ENCODE measurements around the gene PTGES. TPM values are rescaled to one million over a fixed set of nuclear protein-coding genes. Genes with fewer than 3 reads are reported as not detected.

The PTGES gene
- total RNA-seq, 2 experiments from 2014 or later, result not detected

DNA sequence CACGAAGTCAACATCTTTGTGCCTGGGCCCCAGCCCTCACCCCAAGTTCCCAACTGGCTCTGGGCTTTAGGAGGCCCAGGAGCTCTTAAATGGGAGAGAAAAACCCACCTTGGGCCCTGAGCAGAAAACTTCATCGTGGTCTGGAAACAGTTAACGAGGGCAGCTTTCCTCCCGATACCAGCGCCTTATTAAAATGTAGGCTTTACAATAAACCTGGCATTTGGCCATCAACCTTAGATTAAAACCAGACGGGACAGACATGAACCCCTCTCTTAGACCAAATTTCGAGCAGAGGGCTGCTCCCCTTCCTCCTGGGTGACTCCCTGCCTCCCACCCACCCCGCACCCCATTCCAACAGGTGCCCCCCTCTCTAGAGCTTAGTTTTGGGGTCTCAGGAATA lies 48.0 kb downstream of the PTGES start:
- ChIA-PET CTCF (no interaction called here), POLR2A (no interaction called here)

DNA sequence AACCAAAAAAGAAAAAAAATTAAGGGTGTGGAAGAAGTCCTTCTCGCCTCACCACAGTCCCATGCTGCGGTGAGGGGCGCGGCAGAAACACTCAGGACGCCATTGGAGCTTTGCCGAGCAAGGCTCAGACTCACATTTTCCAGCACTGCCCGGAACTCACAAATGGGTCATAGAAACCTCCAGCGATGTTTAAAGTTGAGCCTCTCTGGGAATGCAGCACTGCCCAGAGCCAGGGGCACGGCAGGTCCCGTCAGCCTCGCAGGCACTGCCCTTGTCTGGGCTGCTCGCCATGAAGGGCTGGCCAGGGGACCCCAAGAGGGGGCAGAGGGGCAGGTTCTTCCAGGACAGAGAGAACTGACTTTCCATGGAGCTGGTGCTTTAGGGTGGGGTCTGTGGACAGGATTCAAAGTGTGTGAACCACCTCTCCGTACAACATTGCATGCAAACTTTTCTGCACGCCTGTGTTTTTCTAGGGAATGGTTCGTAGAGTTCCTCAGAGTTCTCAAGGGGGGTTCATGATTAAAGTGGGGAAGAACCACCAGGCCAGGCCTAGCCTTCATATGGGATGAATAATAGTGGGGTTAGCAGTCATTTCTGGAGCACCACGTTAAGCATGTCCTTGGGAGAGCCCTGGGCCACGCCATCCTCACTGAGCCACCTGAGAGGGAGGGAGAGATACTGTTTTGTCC lies 49.0 kb downstream of the PTGES start:
- ChIA-PET CTCF (no interaction called here), POLR2A (no interaction called here)

DNA sequence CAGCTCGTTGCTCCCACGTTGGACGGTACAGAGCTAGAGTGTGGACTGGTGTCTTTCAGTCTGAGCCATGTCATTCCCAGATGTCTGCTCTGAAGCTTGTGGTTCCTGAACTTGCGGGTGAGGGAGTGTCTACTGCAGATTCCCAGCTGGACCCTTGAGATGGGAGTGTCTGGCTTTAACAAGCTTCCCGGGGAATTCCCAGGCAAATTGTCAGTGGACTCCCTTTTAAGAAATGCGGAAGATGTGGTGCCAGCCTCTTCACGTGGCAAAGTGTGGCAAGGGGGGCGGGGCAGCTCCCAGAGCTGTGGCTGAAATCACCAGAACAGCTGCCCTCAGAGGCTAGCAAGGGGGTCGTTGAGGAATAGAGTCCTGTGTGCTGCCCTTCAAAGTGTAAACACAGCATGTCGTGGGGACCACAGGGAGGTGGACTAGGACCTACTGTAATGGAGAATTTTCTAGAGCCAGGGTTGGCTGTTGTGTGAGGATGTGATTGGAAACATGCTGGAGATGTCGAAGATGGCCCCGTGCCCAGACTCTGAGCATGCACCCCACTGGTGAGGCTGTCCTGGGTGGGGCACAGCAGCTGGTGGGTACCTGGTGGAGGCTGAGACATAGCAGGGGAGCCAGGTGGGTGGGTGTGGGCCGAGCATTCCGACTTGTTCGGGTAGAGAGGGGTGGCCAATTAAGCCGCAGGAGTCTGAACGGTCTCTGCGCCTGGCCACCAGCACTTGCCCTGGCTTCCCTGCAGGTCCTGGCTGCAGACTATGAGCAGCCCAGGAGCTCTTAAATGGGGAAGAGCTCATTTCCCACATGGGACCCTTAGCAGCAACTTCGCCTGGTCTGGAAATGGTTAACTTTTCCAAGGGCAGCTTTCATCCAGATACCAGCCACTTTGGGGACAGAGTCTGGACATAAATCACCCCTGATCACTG lies 50.0 kb downstream of the PTGES start:
- CTCF ChIA-PET, result interaction anchor here (0.9 kb wide), 1 partner anchor 23 kb away, joined by 5 read pairs; no protein-coding TSS in a partner anchor

GRCh38 chr9:129701549-129701948 lies 51.3 kb downstream of the PTGES start:
- ChIA-PET POLR2A (no interaction called here), CTCF (interaction anchor here (0.9 kb wide), 1 partner anchor 25 kb away, joined by 5 read pairs; no protein-coding TSS in a partner anchor)

More for the DNA sequence above, 50.0 kb downstream of the PTGES start:
- POLR2A ChIA-PET, result no interaction called here

- POLR2A ChIA-PET, result no interaction called here
- CTCF ChIA-PET, result no interaction called here
Measured at GRCh38 chr9:129701054-129701453, 51.8 kb downstream of the PTGES start.

GRCh38 chr9:129698254-129698757 lies 54.5 kb downstream of the PTGES start:
- CTCF ChIA-PET, result interaction anchor here (0.8 to 1.5 kb wide), 3 partner anchors 40 to 78 kb away, joined by 3 read pairs; partner anchors contain the start of gene C9orf50
- POLR2A ChIA-PET, result interaction anchor here (0.6 kb wide), 1 partner anchor 89 kb away, joined by 3 read pairs; no protein-coding TSS in a partner anchor

- ChIA-PET CTCF (interaction anchor here (0.8 to 1.5 kb wide), 3 partner anchors 40 to 518 kb away, joined by 3 read pairs; no protein-coding TSS in a partner anchor), POLR2A (interaction anchor here (0.6 to 0.7 kb wide), 2 partner anchors 90 to 617 kb away, joined by 3 to 4 read pairs; partner anchors contain the start of gene DOLPP1)
Measured at GRCh38 chr9:129697656-129698253, 55.1 kb downstream of the PTGES start.

GRCh38 chr9:129696944-129697655 lies 55.7 kb downstream of the PTGES start:
- CTCF ChIA-PET, result interaction anchor here (0.7 to 1.5 kb wide), 4 partner anchors 41 to 517 kb away, joined by 3 read pairs; no protein-coding TSS in a partner anchor
- POLR2A ChIA-PET, result interaction anchor here (0.7 kb wide), 1 partner anchor 616 kb away, joined by 4 read pairs; the partner anchor contains the start of gene DOLPP1

DNA sequence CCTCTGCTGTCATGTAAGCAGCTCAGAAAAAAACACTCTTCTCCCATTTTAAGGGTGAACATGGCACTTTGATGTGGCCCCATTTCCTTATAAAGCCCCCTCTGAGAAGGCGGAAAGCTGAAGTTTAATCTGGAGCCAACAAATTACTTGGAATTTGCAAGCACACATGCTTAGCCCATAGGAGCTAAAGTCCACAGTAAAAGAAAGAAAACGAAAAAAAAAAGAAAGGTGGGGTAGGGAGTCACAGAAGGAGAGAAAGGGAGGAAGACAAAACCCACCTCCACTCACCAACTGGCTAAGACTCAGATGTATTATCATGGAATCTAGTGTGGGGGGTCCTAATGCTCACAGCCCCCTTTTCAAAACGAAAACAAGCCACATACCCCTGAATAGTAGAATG lies 57.0 kb downstream of the PTGES start:
- ChIA-PET POLR2A (interaction anchor here (0.7 kb wide), 1 partner anchor 403 kb away, joined by 3 read pairs; no protein-coding TSS in a partner anchor), CTCF (no interaction called here)

- ChIA-PET POLR2A (no interaction called here), CTCF (no interaction called here)
Measured at GRCh38 chr9:129694243-129694646, 58.6 kb downstream of the PTGES start.

DNA sequence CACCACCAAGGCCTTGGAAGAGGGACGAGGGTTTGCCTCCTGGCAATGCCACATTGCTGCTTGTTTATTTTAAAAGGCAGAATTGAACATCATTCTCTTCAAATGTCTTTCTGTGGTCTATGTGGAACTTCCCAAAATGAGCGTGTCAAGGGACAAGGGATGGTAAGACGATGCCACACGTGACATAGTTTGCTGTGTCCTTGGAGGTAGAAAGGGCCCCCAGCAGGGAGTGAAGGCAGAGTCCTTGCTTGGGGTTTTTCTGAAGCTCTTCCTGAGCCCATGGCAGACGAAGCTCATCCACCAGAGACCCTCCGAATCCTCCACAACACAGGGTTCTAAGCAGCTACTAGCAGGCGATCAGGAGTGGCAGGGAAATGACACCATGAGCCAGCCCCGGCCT lies 59.1 kb downstream of the PTGES start:
- ChIA-PET POLR2A (interaction anchor here (0.6 kb wide), 1 partner anchor 459 kb away, joined by 4 read pairs; no protein-coding TSS in a partner anchor), CTCF (no interaction called here)

- CTCF ChIA-PET, result no interaction called here
Measured at GRCh38 chr9:129692534-129692933, 60.3 kb downstream of the PTGES start.

More at GRCh38 chr9:129692534-129692933, 60.3 kb downstream of the PTGES start:
- POLR2A ChIA-PET, result no interaction called here

Other genes starting within 250 kb of the PTGES start
- gene C9orf50, start 131.9 kb downstream of the PTGES start, total RNA-seq, result not detected
- gene NTMT1, start 126.9 kb downstream of the PTGES start, total RNA-seq, result 10 to 100 TPM; 76.9 to 80.4 TPM
- gene ASB6, start 110.9 kb downstream of the PTGES start, total RNA-seq, result 10 to 100 TPM; 25.3 to 26.7 TPM
- gene PRRX2, start 87.4 kb downstream of the PTGES start, total RNA-seq, result under 1 TPM; 0.63 to 0.99 TPM
- 10 to 100 TPM; 23.0 to 23.4 TPM for gene TOR1B, start 50.1 kb upstream of the PTGES start, total RNA-seq
- gene TOR1A, start 71.1 kb upstream of the PTGES start, total RNA-seq, result 10 to 100 TPM; 47.5 to 50.6 TPM
- gene C9orf78, start 82.2 kb upstream of the PTGES start, total RNA-seq, result 10 to 100 TPM; 70.0 to 72.3 TPM
- gene USP20, start 82.4 kb upstream of the PTGES start, total RNA-seq, result 10 to 100 TPM; 52.2 to 54.2 TPM